Left forelimb (tissue), 1 donor: ENCODE results near the gene TMEM181.
"Not testable (repeated sequence)": the region's sequence is repeated elsewhere in the genome, so short reads cannot be mapped to it uniquely, and the experiment has no call there.

Source experiments
- DNase-seq: peaks from one replicate; pipeline ENCODE4 v3.0.0-alpha.2; 2018; ENCODE audit warnings: low spot score

The TMEM181 gene, protein sequence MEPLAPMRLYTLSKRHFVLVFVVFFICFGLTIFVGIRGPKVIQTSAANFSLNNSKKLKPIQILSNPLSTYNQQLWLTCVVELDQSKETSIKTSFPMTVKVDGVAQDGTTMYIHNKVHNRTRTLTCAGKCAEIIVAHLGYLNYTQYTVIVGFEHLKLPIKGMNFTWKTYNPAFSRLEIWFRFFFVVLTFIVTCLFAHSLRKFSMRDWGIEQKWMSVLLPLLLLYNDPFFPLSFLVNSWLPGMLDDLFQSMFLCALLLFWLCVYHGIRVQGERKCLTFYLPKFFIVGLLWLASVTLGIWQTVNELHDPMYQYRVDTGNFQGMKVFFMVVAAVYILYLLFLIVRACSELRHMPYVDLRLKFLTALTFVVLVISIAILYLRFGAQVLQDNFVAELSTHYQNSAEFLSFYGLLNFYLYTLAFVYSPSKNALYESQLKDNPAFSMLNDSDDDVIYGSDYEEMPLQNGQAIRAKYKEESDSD

DNA sequence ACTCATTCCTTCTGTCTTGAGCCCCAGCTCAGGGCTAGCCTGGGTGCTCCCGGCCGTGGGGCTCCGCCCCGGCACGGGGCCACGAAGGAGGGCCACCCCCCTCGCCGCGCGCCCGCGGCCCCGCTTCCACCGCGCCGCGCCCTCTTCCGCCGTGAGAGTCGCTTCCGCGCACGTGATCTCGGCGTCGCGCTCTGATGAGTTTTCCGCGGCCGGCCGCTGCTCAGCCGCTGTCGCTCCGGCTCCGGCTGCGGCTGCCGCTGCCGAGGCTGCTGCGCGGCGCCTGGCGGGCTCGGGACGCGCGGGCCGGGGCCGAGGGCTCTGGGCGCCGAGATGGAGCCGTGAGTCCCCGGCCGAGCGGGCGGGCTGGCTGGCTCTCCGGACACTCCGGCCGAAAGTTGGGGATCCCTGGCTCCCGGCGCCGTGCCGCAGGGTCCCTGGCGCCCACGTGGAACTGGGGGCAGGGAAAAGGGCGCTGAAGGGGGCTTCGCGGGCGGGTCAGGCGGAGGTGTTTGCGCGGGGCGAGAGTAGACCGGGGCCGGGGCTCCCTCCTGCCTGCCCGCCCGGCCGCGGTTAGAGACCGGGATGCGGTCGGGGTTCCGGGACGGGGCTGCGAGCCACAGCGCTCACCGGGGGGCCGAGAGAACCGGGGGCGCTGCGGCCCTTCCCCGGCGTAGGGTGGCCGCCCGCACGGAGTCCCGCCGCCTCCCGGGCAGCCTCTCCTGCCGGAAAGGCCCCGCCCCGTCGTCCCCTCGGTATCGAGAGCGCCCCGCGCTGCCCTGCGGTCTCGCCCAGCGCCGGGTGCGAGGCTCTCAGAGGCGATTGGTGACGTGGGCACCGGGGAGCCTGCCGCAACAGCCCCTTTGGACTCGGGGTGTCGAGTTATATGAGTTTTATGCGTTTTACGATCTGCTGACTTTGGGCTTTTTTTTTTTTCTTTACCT, at the start of gene TMEM181:
TSS of gene TMEM181 (plus strand) at position 197 of the 941 bp plus-strand sequence. CDS start at position 331, 134 bp downstream.
- DNase-seq = peak; percentile 92

DNA sequence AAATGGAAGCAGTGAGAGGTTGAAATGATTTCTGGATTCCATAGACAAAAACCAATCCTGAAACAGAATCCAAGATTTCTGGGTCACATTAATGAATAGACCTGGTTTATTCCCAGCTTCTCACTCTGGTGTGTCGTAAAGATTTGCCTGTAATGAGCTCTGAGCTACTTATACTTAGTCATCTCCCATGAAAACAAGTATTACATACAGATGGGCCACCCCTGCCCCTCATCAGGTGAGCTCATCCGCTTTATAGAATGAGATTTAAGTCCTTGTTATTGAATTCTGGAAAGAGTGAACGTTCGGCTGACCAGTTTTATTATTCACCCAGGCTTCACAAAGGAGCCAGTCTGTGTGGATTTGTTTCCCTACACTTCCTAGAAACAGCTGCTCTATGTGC, 47.1 kb upstream of the TMEM181 start:
- no peak for DNase-seq

DNA sequence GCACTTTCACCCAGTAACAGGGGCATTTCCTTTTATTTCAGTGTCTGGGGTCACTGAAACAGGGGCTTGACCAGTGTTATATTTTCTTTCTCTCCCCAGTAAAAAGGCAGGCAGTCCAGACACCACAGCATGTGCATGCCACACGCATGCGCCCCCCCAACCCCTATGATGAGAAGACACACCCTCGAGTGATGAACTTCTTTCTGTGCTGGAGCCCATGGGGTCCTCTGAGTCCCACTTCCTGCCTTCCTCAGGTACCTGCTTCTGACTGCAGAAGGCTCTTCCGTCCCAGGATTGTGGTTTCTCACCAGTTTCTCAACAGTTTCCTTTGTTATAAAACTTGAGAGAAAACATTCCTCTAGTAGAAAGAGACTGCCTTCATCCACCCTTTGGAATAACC, 45.7 kb upstream of the TMEM181 start:
- no peak for DNase-seq

DNA sequence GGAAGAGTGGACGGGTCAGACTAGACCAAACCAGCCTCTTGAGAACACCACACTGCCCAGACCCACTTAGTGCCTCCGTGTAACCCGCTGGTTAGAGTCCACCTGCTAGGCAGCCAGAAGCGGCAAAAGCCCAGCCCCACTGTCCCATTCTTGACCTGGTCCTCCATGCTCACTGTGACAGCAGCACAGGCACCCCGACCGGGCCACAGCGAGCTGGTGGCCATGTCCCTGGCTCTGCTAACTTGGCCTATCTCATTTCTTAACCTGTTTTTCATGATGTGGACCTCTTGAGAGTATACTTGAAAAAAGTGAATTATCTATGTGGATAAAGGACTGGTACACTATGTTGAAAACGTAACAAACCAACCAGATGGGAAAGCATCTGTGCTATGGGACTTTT, 44.9 kb upstream of the TMEM181 start:
- DNase-seq = no peak

DNA sequence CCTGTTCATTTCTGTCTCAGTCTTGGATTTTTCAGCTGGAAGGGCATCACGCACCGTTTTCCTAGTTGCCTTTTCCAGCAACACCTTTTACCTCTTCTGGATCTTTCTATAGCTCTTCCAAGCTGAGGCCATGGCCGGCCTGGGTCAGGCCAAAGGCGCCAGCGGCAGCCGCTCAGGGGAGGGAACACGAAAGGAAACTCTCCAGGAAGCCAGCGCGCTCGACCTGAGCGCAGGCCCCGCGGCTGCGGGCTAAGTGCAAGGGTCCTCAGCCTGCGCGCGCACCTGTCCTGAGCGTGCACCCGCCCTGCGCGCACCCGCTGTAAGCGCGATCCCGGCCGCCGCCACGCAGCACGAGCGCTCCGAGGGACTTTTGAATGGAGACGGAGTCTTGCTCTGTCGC, 43.8 kb upstream of the TMEM181 start:
- DNase-seq = no peak

DNA sequence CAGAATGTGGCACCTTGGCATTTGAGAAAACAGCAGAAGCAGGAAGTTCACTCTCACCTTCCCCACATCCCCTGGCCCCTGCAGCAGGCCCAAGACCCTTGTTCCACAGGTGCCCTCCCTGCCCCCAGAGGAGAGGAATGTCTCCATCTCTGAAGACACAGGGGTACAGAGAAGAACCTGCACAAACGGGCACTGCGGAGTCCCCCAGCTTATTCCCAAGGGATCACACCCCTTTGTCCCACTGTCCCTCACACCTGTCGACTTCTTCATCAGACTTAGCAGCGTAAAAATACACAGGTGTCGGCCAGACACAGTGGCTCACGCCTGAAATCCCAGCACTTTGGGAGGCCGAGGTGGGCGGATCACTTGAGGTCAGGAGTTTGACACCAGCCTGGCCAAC, 42.9 kb upstream of the TMEM181 start:
- DNase-seq = no peak

DNA sequence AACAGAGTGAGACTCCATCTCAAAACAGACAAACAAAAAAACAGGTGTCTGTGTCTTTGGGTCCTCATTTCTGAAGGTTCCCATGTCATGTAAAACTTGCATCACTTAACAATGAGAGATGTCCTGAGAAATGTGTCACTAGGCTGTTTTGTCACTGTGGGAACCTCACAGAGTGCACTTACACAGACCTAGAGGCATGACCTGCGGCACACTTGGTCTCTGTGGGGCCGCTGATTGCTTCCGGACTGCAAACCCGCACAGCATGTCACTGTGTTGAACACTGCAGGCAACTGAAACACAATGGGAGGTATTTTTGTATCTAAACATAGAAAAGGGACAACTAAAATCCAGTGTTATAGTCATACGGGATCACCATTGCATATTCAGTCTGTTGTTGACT, 42.3 kb upstream of the TMEM181 start:
- DNase-seq = no peak

DNA sequence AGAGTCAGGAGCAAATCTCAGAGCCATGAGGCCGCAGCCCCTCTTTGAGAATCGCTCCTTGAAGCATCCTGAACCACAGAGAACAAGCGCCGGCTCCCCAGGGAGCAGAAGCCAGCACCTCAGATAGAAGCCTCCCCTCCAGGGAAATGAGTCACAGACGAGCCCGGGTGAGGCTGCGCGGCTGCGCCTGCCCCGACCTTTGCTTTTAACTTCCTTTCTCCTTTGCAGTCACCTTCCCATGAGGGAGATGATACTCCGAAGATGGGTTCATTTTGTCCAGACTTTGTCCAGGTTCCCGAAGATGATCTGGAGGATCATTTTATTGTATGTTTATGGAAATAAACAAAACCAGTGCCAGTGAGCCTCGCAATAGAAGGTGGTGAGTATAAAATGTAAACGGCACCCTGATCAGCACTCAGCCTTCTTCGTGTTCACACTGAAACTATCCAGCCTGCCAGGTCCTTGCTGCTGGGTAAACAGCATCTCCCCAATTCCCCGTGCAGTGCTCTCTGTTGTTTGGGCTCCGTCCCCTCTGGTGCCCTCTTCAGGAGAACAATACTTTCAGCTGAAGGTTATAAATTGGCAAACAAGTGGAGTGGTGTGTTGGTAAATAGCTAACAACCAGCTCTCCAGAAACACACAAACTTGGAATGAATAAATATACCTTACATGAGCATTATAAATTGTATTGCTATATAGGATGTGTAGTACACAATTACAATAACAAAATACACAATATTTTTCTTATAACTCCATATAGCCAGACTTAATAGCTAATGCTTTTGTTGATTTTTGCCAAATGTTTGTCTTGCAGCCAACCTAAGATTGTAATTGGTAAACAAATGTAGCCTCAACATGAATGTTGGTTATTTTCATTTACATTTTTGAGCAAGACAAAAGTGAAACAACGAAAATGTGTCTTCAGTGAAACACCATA, 41.4 kb upstream of the TMEM181 start:
- no peak for DNase-seq

DNA sequence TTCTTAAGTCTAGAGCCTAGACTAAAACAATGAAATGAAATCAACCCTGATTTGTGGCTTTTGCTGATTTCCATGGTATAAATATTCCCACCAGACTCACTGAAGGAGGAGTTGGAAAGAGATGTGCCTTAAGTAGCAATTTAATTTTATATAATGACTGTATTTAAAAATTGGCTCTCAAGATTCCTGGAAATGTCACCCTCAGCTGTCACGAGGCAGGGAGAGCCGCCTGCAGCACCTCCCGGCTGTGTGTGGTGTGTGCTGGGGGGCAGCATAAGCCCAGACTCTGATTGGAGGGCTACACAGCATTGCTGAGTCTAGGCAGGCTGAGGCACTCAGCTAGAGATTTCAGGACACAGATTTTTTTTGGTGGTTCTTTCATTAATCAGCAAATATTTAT, 40.6 kb upstream of the TMEM181 start:
- no peak for DNase-seq

DNA sequence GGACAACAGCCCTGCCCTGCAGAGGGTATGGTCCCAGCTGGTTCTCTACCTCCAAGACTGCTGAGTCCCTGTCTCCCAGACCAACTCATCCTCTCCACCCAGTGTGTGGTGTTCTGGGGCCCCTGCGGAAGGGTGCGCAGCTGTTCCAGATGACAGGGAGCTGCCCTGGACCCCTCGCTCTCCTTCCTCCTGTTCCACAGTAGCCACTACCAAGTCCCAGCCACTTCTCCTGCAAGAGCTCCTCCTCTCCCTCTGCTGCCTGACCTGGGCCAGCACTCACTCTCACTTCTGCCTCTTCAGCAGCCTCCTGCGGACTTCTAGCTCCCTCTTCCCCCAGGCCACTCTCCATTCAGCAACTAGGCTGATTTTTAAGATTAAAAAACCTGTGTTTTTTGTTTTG, 40.1 kb upstream of the TMEM181 start:
- DNase-seq = no peak

DNA sequence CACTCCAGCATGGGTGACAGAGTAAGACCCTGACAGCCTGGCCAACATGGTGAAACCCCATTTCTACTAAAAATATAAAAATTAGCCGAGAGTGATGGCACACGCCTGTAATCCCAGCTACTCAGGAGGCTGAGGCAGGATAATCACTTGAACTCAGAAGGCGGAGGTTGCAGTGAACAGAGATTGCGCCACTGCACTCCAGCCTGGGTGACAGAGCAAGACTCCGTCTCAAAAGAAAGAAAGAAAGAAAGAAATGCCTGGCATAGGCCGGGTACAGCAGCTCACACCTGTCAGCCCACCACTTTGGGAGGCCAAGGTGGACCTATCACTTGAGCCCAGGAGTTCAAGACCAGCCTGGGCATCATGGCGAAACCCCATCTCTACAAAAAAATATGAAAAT, 38.9 kb upstream of the TMEM181 start:
- not testable (repeated sequence) for DNase-seq

DNA sequence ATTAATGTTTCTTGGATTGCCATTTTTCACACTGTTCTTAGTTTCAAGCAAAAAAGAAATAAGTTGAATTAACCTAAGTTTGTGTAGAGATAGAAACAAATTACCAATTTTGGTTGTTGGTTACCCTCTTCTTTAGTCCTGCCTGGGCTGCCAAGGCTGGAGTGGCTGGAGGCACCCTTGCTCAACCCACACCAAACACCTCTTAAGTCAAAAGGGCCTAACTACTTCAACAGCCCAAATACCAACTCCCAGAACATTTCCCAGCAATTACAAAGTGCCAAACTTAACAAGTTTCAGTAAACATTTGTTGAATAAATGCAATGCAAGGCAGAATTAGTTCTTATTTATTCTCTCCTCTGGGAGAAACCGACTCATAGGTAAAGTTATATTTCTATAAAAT, 38.1 kb upstream of the TMEM181 start:
- DNase-seq = no peak

DNA sequence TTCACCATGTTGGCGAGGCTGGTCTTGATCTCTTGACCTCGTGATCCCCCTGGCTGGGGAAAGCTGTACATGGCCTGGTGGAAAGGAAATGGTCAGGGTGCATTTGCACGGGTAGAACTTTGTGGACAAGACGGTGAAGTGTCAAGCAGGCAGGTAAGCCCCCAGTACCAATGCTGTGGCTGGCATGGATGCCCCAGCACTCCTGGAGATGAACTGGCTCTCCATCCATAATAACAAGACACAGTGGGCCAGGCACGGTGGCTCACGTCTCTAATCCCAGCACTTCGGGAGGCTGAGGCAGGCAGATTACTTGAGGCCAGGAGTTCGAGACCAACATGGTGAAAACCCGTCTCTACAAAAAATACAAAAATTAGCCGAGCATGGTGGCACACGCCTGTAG, 37.3 kb upstream of the TMEM181 start:
- no peak for DNase-seq

DNA sequence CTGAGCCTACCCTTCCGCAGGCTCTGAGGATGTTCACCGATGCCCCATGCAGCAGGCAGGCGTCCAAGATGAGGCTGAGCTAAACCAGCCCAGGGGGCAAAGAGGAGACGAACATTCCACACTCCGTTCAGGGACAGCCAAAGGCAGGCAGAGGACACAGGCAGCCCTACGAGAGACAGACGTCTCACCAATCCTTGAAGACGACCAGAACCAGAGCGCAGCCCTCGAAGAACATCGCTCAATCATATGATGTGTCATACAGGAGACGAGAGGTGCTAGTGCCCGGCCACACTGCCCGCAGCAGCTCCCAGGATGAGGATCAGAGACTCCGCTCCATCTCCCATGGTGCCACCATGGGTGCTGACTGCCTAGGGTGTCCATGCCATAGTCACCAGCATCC, 35.6 kb upstream of the TMEM181 start:
- DNase-seq = no peak

DNA sequence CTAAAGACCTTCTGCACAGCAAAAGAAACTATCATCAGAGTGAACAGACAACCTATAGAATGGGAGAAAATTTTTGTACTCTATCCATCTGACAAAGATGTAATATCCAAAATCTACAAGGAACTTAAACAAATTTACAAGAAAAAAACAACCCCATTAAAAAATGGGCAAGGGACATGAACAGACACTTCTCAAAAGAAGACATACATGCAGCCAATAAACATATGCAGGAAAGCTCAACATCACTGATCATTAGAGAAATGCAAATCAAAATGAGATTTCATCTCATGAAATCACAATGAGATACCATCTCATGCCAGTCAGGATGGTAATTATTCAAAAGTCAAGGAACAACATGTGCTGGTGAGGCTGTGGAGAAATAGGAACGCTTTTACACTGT, 32.0 kb upstream of the TMEM181 start:
- not testable (repeated sequence) for DNase-seq

DNA sequence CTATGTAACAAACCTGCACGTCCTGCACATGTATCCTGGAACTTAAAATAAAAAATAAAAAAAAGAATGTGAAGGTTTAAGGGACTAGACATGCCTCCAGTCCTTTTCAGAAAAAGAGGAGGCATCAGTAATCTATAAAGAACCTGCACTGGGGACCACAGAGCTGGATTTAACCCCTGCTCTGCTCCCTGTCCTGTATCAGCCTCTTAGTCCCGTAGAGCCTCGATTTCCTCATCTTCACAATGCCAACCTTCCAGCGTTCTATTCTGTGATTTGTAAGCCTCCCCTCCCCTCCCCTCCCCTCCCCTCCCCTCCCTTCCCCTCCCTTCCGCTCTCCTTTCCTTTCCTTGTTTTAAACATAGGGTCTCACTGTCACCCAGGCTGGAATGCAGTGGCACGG, 31.1 kb upstream of the TMEM181 start:
- DNase-seq = no peak

DNA sequence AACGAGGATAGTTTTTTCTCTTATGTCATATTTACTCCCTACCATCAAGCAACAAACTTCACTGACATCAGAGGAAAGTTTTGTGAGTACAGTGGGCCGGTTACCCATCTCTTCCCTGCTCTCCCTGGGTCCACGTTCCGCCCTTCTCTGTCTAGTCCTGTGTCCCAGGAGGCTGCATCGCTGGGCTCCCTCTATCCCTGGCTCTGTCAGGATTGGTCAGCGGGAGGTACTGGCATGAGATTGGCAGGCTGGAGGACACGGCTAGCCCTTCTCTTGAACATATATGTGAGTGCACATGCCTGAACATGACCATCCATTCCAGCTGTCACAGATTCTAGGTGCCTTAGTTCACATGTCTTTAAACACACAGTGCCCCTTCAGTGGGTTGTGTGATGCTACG, 30.3 kb upstream of the TMEM181 start:
- DNase-seq = no peak

DNA sequence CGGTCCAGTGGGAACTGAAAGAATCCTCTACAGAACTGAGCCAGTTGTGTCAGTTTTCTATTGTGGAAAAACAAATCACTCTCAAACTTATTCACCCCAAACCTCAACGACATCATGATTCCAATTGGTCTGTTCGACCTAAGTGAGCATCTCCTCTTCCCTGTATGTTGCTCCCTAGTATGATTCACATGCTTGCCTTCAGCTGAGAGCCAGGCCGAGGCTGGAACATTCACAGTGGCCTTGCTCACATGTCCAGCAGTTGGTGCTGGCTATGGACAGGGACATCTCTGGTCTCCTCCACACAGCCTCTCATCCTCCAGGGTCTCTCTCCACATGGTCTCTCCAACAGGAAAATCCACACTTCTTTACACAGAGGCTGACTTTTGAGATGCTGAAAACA, 28.3 kb upstream of the TMEM181 start:
- no peak for DNase-seq

DNA sequence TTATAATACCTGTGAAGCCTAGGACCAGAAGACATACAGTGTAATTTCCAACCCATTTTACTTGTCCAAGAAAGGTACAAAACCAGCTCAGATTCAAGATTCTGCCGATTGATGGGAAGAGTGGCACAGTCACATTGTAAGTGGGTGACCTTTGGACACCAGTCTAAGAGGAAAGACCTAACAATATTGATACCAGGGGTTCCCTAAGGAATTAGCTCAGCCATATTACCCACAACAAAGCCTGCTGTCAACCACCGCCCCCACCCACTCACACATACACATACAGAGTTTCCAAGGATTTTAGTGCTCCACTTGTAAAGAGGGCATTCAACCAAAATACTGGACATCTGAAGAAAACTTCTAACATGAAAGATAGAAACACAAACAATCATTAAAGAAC, 27.9 kb upstream of the TMEM181 start:
- DNase-seq = no peak

DNA sequence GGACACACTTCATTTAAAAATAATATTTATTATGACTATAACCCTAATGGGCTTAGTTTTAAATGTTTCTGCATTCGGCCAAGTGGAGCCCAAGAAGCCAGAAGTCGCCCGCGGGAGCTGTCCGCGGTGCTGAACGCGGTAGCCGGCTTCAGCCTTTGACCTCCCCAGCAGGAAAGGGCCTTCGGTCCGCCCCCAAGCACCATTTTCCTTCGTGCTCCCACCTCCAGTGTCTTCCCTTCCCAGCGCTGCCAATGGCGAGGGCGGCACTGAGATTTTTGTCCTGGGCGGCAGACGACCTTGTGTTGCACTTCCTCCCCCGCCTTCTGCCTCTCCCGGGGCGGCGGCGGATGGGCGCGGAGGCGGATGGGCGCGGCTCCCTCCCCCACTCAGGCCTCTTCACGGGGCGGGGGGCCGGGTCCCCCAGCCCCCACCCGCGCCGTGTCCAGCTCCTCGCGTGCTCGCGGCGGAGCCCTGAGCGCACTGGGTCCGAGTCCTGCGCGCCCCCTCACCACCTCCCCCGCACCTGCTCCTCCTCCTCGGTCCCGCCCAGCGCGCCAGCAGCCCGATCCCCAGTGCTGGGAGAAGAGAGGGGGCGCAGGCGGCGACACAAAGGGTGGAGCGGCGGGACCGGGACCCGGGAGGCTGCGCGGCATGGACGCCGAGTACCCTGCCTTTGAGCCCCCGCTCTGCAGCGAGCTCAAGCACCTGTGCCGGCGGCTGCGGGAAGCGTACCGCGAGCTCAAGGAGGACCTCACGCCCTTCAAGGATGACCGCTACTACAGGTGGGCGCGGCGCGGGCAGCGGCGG, 23.6 kb upstream of the TMEM181 start:
- peak; percentile 83 for DNase-seq
